Uterus (tissue), 4 donors: ENCODE results near the gene TMEM131. TPM values are rescaled to one million over a fixed set of nuclear protein-coding genes. Genes with fewer than 3 reads are reported as not detected.

Experiments
- DNase-seq, 2 donors: peaks; one replicate each; pipeline ENCODE4 v3.0.0-alpha.2; 2019 to 2020
- H3K27ac ChIP-seq, 2 donors: fragments of 200-600 bp; sonication (generic); 1 replicate in 1 of 2; 2 replicates in 1 of 2; pipeline ENCODE4 v1.5.1; 2016 to 2018
- H3K27me3 ChIP-seq, 2 donors: fragments of 200-600 bp; sonication (generic); one replicate each; pipeline ENCODE4 v1.5.1; 2018 to 2019; ENCODE audit warnings: control low read depth in 1 of 2
- H3K36me3 ChIP-seq, 2 donors: fragments of 200-600 bp; sonication (generic); one replicate each; pipeline ENCODE4 v1.5.1; 2019; ENCODE audit warnings: control low read depth in 1 of 2
- H3K4me1 ChIP-seq, 2 donors: fragments of 200-600 bp; sonication (generic); one replicate each; pipeline ENCODE4 v1.5.1; 2018 to 2019; ENCODE audit warnings: control low read depth in 1 of 2
- H3K4me3 ChIP-seq, 2 donors: fragments of 200-600 bp; sonication (generic); 1 replicate in 1 of 2; 2 replicates in 1 of 2; pipeline ENCODE4 v1.5.1; 2018 to 2019; ENCODE audit warnings: mild to moderate bottlenecking in 1 of 2
- H3K9me3 ChIP-seq, 2 donors: fragments of 200-600 bp; sonication (generic); one replicate each; pipeline ENCODE4 v1.5.1; 2019; ENCODE audit warnings: control low read depth in 1 of 2
- CTCF ChIP-seq, 4 experiments: fragments of 200-600 bp in 2 of 4; fragments of 450-650 bp in 2 of 4; sonication (generic) in 2 of 4; IDR thresholded peaks; one replicate each; pipeline ENCODE4 v1.5.1; 2016 to 2019; ENCODE audit warnings: antibody characterized with exemption in 4 of 4, mild to moderate bottlenecking in 2 of 4, moderate library complexity in 1 of 4
- POLR2A ChIP-seq, 2 donors: fragments of 450-650 bp; IDR thresholded peaks; one replicate each; pipeline ENCODE4 v1.6.1; 2016; ENCODE audit warnings: antibody characterized with exemption in 2 of 2, mild to moderate bottlenecking in 1 of 2, moderate library complexity in 1 of 2
- intact Hi-C: fragments of 100-400 bp; cut with DNase I; formaldehyde crosslinking; loops from one replicate; pipeline ENCODE4 v1.15.1; 2023; ENCODE audit warnings: low total_unique reads
- total RNA-seq, 4 donors: library from RNA; depleted of rRNA in 3 of 4; stranded (reverse); fragments of >200 nt in 3 of 4; gene quantifications; one replicate each; pipeline versions ENCODE4 v1.1.0 to v1.2.4, GENCODE V29; 2014 to 2023
- donor health status: DM: yes; HTN: yes; CAD: no.

The TMEM131 gene
- total RNA-seq, 4 donors from 2014 or later, result 14.1 to 62.4 (median 35.4) TPM

DNA sequence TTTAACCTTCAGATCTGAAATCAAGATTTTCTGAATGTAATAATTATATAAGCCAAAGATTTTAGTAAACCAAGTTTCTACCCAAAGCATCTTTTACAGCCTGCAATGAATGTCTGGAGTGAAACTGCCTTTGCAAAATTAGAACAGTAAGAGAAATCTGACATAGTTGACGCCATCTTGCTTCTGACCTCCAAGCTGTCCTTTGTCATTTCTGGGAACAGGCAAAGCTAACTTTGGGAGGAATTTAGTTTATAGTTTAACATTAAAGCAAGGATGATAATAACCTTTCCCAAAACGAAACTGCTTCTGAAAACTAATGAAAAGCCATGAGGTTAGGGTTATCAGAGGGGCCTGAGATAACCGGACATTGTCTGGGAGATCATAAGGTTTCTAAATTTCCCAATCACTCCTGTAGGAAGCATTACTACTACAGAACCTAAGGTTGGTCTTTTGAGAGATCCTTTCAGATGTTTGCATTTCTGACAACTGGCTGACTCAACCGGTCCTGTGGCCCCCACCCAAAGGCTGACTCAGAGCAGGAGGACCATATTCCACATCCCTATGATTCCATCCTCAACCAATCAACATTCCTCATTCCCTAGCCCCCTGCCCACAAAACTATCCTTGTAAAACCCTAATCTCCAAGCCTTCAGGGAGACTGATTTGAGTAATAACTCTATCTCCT, 124.5 kb downstream of the TMEM131 start:
- no peak overlapping the region for H3K4me3 ChIP-seq
- intact Hi-C loops, result no loop called here
- TF ChIP-seq POLR2A (IDR thresholded peaks at IDR 0.05) (no peak), CTCF (IDR thresholded peaks at IDR 0.05) (no peak)
- H3K4me1 ChIP-seq, result no peaks in the 10 kb centered on the region
- no peak overlapping the region for H3K27ac ChIP-seq
- no peaks in the 10 kb centered on the region for H3K9me3 ChIP-seq
- DNase-seq, result no peak
- no peaks in the 10 kb centered on the region for H3K36me3 ChIP-seq
- no peaks in the 10 kb centered on the region for H3K27me3 ChIP-seq

- intact Hi-C loops, result no loop called here
- Histone ChIP-seq H3K9me3 (no peaks in the 10 kb centered on the region), H3K36me3 (no peaks in the 10 kb centered on the region), H3K4me3 (no peak overlapping the region), H3K27me3 (no peaks in the 10 kb centered on the region), H3K27ac (no peak overlapping the region), H3K4me1 (no peaks in the 10 kb centered on the region)
- DNase-seq, result no peak
- no peak for TF ChIP-seq CTCF (IDR thresholded peaks at IDR 0.05)
- no peak for TF ChIP-seq POLR2A (IDR thresholded peaks at IDR 0.05)
These were observed 125.3 kb downstream of the TMEM131 start for GRCh38 chr2:97870396-97870843.

DNA sequence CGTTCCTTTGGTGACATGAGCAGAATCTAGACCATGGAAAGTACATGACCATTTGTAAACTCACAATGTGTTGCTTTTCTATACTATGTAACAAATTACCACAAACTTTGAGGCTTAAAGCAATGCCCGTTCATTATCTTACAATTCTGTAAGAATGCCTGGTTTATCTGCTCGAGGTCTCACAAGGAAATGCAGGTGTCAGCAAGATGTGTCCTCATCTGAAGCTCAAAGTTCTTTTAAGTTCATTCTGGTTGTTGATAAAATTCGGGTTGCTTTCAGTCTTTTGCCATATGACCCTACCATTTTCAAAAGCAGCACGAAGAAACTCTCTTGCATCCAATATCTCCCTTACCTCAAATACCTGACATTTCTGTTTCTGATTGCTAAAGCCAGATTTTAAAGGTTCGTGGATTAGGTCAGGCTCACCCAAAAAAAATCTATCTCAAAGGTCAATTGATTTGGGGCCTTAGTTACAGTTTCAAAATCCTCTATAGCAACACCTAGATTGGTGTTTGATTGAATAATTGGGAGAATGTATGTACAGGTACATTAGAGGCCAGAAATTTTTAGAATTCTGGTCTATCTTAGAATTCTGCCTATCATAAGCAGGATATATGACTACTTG, 125.9 kb downstream of the TMEM131 start:
- Histone ChIP-seq H3K36me3 (no peaks in the 10 kb centered on the region), H3K27ac (no peak overlapping the region), H3K27me3 (no peaks in the 10 kb centered on the region), H3K4me3 (no peak overlapping the region), H3K4me1 (no peaks in the 10 kb centered on the region), H3K9me3 (no peaks in the 10 kb centered on the region)
- no peak for DNase-seq
- intact Hi-C loops, result no loop called here
- no peak for TF ChIP-seq CTCF (IDR thresholded peaks at IDR 0.05)
- no peak for TF ChIP-seq POLR2A (IDR thresholded peaks at IDR 0.05)

- no peaks in the 10 kb centered on the region for H3K27me3 ChIP-seq
- DNase-seq, result no peak
- H3K9me3 ChIP-seq, result no peaks in the 10 kb centered on the region
- no peaks in the 10 kb centered on the region for H3K4me1 ChIP-seq
- TF ChIP-seq POLR2A (IDR thresholded peaks at IDR 0.05), result no peak
- TF ChIP-seq CTCF (IDR thresholded peaks at IDR 0.05), result no peak
- H3K27ac ChIP-seq, result no peak overlapping the region
- H3K4me3 ChIP-seq, result no peak overlapping the region
- no peaks in the 10 kb centered on the region for H3K36me3 ChIP-seq
- intact Hi-C loops, result no loop called here
These were observed 126.6 kb downstream of the TMEM131 start for GRCh38 chr2:97868986-97869721.

DNA sequence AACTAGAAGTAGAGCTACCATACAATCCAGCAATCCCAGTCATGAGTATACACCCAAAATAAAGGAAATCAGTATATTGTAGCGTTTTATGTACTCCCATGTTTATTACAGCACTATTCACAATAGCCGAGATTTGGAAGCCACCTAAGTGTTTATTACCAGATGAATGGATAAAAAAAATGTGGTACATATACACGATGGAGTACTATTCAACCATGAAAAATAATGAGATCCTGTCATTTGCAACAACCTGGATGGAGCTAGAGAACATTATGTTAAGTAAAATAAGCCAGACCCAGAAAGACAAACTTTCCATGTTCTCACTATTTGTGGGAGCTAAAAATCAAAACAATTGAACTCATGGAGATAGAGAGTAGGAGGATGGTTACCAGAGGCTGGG, 131.9 kb downstream of the TMEM131 start:
- H3K27me3 ChIP-seq, result no peaks in the 10 kb centered on the region
- H3K27ac ChIP-seq, result no peak overlapping the region
- H3K9me3 ChIP-seq, result peaks cover 0 to 9% of the 10 kb centered on the region in 2 donors
- H3K36me3 ChIP-seq, result no peaks in the 10 kb centered on the region
- TF ChIP-seq CTCF (IDR thresholded peaks at IDR 0.05), result no peak
- TF ChIP-seq POLR2A (IDR thresholded peaks at IDR 0.05), result no peak
- DNase-seq, result no peak
- H3K4me1 ChIP-seq, result no peaks in the 10 kb centered on the region
- H3K4me3 ChIP-seq, result no peak overlapping the region
- intact Hi-C loops, result no loop called here
